ENCODE measurements around the gene MYZAP.

- TF ChIP-seq CTCF (IDR thresholded peaks at IDR 0.05) = no peak
- no peak for TF ChIP-seq ZFX (IDR thresholded peaks at IDR 0.05; ENCODE audit: borderline replicate concordance)
Observed at GRCh38 chr15:57654153-57654852, 62.6 kb downstream of the MYZAP start.

Data from 22Rv1 (cell line).